Neural progenitor cell (in vitro differentiated cells): ENCODE results near the gene SPRING1. TPM values are rescaled to one million over a fixed set of nuclear protein-coding genes. Genes with fewer than 3 reads are reported as not detected.

Source experiments
- DNase-seq: peaks from one replicate; pipeline ENCODE4 v3.0.0-alpha.2; 2016; ENCODE audit warnings: low spot score
- H2AFZ ChIP-seq: fragments of 200-600 bp; sonication (generic); replicated peaks from 2 replicates; pipeline ENCODE4 v1.6.1; 2016; ENCODE audit warnings: antibody characterized with exemption
- H3F3A ChIP-seq: fragments of 200-600 bp; sonication (generic); 2 replicates; pipeline ENCODE4 v1.6.1; 2016; ENCODE audit warnings: antibody characterized with exemption, low read depth
- H3K27ac ChIP-seq: fragments of 200-600 bp; sonication (generic); 2 replicates; pipeline ENCODE4 v1.5.1; 2016; ENCODE audit warnings: mild to moderate bottlenecking
- H3K27me3 ChIP-seq: fragments of 200-600 bp; sonication (generic); 2 replicates; pipeline ENCODE4 v1.6.1; 2016; ENCODE audit warnings: mild to moderate bottlenecking, moderate library complexity
- H3K36me3 ChIP-seq: fragments of 200-600 bp; sonication (generic); 2 replicates; pipeline ENCODE4 v1.5.1; 2016
- H3K4me1 ChIP-seq: fragments of 200-600 bp; sonication (generic); 2 replicates; pipeline ENCODE4 v1.6.1; 2016; ENCODE audit warnings: mixed run types
- H3K4me2 ChIP-seq: fragments of 200-600 bp; sonication (generic); 2 replicates; pipeline ENCODE4 v1.6.1; 2016
- H3K4me3 ChIP-seq: fragments of 200-600 bp; sonication (generic); 2 replicates; pipeline ENCODE4 v1.5.1; 2016
- H3K79me2 ChIP-seq: fragments of 200-600 bp; sonication (generic); 2 replicates; pipeline ENCODE4 v1.6.1; 2016; ENCODE audit warnings: low read depth
- H3K9ac ChIP-seq: fragments of 200-600 bp; sonication (generic); 2 replicates; pipeline ENCODE4 v1.6.1; 2016
- H3K9me3 ChIP-seq: fragments of 200-600 bp; sonication (generic); 2 replicates; pipeline ENCODE4 v1.5.1; 2016; ENCODE audit warnings: low read depth
- H4K20me1 ChIP-seq: fragments of 200-600 bp; sonication (generic); 2 replicates; pipeline ENCODE4 v1.6.1; 2016; ENCODE audit warnings: low read depth
- H3K27ac Mint-ChIP-seq: 3 replicates; pipeline ENCODE4 v1.8.0; 2021; ENCODE audit warnings: mixed read lengths
- H3K27me3 Mint-ChIP-seq: 2 replicates; pipeline ENCODE4 v1.8.0; 2022; ENCODE audit warnings: low read depth, mild to moderate bottlenecking, inconsistent platforms, moderate library complexity, mixed read lengths; ENCODE audit not compliant: insufficient read depth
- H3K36me3 Mint-ChIP-seq: 3 replicates; pipeline ENCODE4 v1.8.0; 2021; ENCODE audit warnings: mixed read lengths
- H3K4me1 Mint-ChIP-seq: 3 replicates; pipeline ENCODE4 v1.8.0; 2021; ENCODE audit warnings: mixed read lengths
- H3K4me3 Mint-ChIP-seq: 3 replicates; pipeline ENCODE4 v1.8.0; 2021; ENCODE audit warnings: mild to moderate bottlenecking, moderate library complexity, mixed read lengths
- H3K9me3 Mint-ChIP-seq: 3 replicates; pipeline ENCODE4 v1.8.0; 2020; ENCODE audit warnings: mixed read lengths
- CTCF ChIP-seq: fragments of 200-600 bp; sonication (generic); IDR thresholded peaks from 2 replicates; pipeline ENCODE4 v1.5.1; 2017; ENCODE audit warnings: antibody characterized with exemption, mild to moderate bottlenecking
- EZH2 ChIP-seq: fragments of 200-600 bp; sonication (generic); IDR thresholded peaks from 2 replicates; pipeline ENCODE4 v1.6.1; 2017; ENCODE audit warnings: antibody characterized with exemption, mild to moderate bottlenecking, moderate library complexity
- EZH2phosphoT487 ChIP-seq: fragments of 200-600 bp; sonication (generic); IDR thresholded peaks from 2 replicates; pipeline ENCODE4 v1.6.1; 2017; ENCODE audit warnings: antibody characterized with exemption
- total RNA-seq: library from RNA; depleted of rRNA; stranded (reverse); fragments of >200 nt; gene quantifications from 2 replicates; pipeline ENCODE4 v1.2.3, GENCODE V29; 2015; ENCODE audit warnings: low replicate concordance

SPRING1 gene
- total RNA-seq, 1 donor from 2014 or later, result 40.4 TPM

DNA sequence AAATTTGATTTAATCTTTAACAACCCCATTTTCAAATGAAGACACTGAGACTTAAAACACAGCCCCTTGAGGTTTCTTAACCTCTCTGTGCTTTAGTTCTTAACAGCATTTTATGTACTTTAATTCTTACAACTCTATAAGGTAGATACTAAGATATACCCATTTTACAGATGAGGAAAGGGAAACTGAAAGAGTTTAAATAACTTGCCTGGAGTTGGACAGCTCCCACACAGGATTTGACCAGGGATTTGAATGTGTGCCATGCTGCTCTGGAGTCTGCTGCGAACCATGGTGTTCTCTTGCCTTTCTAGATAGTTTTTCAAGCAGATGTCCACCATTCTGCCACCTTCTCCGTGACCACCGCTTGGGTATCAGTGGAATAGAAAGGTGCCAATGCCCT, 28.4 kb upstream of the SPRING1 start:
- H3K27ac Mint-ChIP-seq, result no peak overlapping the region
- no peak overlapping the region for H3K27ac ChIP-seq
- H3K4me1 ChIP-seq, result no peaks in the 10 kb centered on the region
- H3K36me3 ChIP-seq, result no peaks in the 10 kb centered on the region
- H3K79me2 ChIP-seq, result no peaks in the 10 kb centered on the region
- DNase-seq, result no peak
- H3K27me3 ChIP-seq, result no peaks in the 10 kb centered on the region
- no peak overlapping the region for H3K4me3 Mint-ChIP-seq
- H3K9me3 Mint-ChIP-seq, result no peaks in the 10 kb centered on the region
- H3K4me2 ChIP-seq, result no peak overlapping the region
- H3K27me3 Mint-ChIP-seq, result no peaks in the 10 kb centered on the region
- no peaks in the 10 kb centered on the region for H4K20me1 ChIP-seq
- no peak overlapping the region for H2AFZ ChIP-seq
- H3K4me1 Mint-ChIP-seq, result no peaks in the 10 kb centered on the region
- H3K9ac ChIP-seq, result no peak overlapping the region
- no peak overlapping the region for H3K4me3 ChIP-seq
- peaks cover 10% of the 10 kb centered on the region for H3K36me3 Mint-ChIP-seq
- H3K9me3 ChIP-seq, result no peaks in the 10 kb centered on the region
- TF ChIP-seq EZH2phosphoT487, result no peak
- TF ChIP-seq CTCF, result no peak
- no peak for TF ChIP-seq EZH2
- H3F3A ChIP-seq, result no peaks in the 10 kb centered on the region

- Histone ChIP-seq H3K27me3 (no peaks in the 10 kb centered on the region), H3K4me1 (no peaks in the 10 kb centered on the region), H3K27ac (no peak overlapping the region), H4K20me1 (no peaks in the 10 kb centered on the region), H3K9me3 (no peaks in the 10 kb centered on the region), H3K4me3 (no peak overlapping the region), H3F3A (no peaks in the 10 kb centered on the region), H3K79me2 (no peaks in the 10 kb centered on the region), H3K9ac (no peak overlapping the region), H3K36me3 (no peaks in the 10 kb centered on the region), H2AFZ (no peak overlapping the region), H3K4me2 (no peak overlapping the region)
- H3K4me3 Mint-ChIP-seq, result no peak overlapping the region
- TF ChIP-seq CTCF (no peak), EZH2phosphoT487 (no peak), EZH2 (no peak)
- no peaks in the 10 kb centered on the region for H3K27me3 Mint-ChIP-seq
- DNase-seq, result no peak
- no peaks in the 10 kb centered on the region for H3K4me1 Mint-ChIP-seq
- H3K36me3 Mint-ChIP-seq, result peaks cover 17% of the 10 kb centered on the region
- no peak overlapping the region for H3K27ac Mint-ChIP-seq
- no peaks in the 10 kb centered on the region for H3K9me3 Mint-ChIP-seq
Observed at GRCh38 chr12:116765271-116765670, 27.4 kb upstream of the SPRING1 start.

- Mint-ChIP-seq H3K9me3 (no peaks in the 10 kb centered on the region), H3K4me3 (no peak overlapping the region), H3K4me1 (no peaks in the 10 kb centered on the region), H3K27me3 (no peaks in the 10 kb centered on the region), H3K36me3 (peaks cover 28% of the 10 kb centered on the region), H3K27ac (no peak overlapping the region)
- H3K4me3 ChIP-seq, result no peak overlapping the region
- H3K27me3 ChIP-seq, result no peaks in the 10 kb centered on the region
- H3K79me2 ChIP-seq, result peaks cover 8% of the 10 kb centered on the region
- no peaks in the 10 kb centered on the region for H3F3A ChIP-seq
- no peak overlapping the region for H2AFZ ChIP-seq
- no peaks in the 10 kb centered on the region for H4K20me1 ChIP-seq
- no peak overlapping the region for H3K4me2 ChIP-seq
- H3K36me3 ChIP-seq, result no peaks in the 10 kb centered on the region
- H3K9me3 ChIP-seq, result no peaks in the 10 kb centered on the region
- DNase-seq, result no peak
- no peak overlapping the region for H3K27ac ChIP-seq
- H3K4me1 ChIP-seq, result no peaks in the 10 kb centered on the region
- TF ChIP-seq CTCF (no peak), EZH2phosphoT487 (no peak)
- no peak overlapping the region for H3K9ac ChIP-seq
Observed at GRCh38 chr12:116761499-116761898, 23.6 kb upstream of the SPRING1 start.

DNA sequence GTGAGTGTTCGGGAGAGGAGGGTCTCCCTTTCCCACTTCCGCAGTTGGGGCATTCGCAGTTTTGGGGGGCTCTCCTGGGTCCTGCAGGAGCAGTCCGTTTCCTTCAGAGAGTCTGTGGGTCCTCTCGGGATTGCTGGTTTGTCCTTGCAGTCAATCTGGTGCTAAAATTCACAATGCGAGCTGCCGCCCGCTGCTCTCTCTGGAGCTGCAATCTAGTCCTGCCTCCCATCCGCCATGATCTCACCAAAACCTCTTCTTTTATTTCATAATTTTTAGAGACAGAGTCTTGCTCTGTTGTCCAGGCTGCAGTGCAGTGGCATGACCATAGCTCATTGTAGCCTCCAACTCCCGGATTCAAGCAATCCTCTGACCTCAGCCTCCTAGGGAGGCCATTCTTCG, 22.8 kb upstream of the SPRING1 start:
- Histone ChIP-seq H3K27ac (no peak overlapping the region), H3K79me2 (peaks cover 8% of the 10 kb centered on the region), H3K9ac (no peak overlapping the region), H3K4me2 (no peak overlapping the region), H3K9me3 (no peaks in the 10 kb centered on the region), H3K36me3 (peaks cover 3% of the 10 kb centered on the region), H3F3A (no peaks in the 10 kb centered on the region), H3K4me3 (no peak overlapping the region), H2AFZ (no peak overlapping the region), H3K27me3 (no peaks in the 10 kb centered on the region), H4K20me1 (no peaks in the 10 kb centered on the region), H3K4me1 (no peaks in the 10 kb centered on the region)
- H3K27me3 Mint-ChIP-seq, result no peaks in the 10 kb centered on the region
- H3K9me3 Mint-ChIP-seq, result no peaks in the 10 kb centered on the region
- TF ChIP-seq EZH2 (no peak), CTCF (no peak), EZH2phosphoT487 (no peak)
- peak overlapping the region; percentile 5 for H3K27ac Mint-ChIP-seq
- H3K4me3 Mint-ChIP-seq, result no peak overlapping the region
- peaks cover 34% of the 10 kb centered on the region for H3K36me3 Mint-ChIP-seq
- no peak for DNase-seq
- H3K4me1 Mint-ChIP-seq, result no peaks in the 10 kb centered on the region
